Activated T-cell treated with anti-CD3 and anti-CD28 coated beads for 4 hours (primary cell): ENCODE measurements around the gene NECTIN1.

Experiments used
- DNase-seq: peaks from one replicate; pipeline ENCODE4 v3.0.0-alpha.2; 2020

NECTIN1 gene

DNA sequence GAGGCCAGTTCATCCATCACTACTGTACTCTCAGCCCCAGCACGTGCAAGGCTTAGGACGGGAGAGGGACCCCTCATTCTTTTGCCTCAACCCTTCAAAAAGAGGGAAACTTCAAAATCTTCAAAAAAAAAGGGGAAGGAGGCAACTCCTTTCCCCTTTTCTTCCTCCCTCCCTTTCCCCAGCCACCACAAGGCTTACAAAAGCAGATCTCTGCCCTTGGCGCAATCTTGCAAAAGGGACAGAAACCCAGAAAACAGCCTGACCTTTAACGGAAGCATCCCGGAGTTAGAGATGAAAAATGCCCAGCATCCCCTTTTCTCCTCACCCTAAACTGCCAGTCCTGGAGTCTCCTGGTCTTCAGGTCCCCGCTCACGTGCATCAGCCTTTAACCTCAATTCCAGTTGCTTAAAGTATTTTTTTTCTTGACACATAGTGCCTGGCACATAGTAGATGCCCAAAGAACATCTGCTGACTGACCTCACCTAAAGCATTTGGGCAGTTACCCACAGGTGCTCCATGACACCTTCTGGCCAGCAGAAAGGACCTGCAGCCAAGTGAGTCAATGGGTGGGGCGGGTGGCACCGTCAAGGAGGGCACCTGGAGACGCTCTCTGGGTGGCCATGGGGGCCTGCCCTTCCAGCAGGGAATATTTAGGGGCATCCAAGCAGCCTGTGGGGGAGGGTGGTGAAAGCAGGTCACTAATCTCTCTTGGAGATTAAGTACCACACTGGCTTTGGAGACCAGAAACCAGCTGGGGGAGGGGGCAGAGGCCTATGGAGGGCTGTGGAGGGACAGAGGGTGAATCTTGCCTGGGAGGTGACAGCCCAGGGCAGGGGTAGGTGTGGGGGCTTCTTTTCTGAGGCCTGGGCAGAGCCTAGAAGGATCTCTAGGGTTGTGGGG, 16.3 kb downstream of the NECTIN1 start:
- DNase-seq: no peak

DNA sequence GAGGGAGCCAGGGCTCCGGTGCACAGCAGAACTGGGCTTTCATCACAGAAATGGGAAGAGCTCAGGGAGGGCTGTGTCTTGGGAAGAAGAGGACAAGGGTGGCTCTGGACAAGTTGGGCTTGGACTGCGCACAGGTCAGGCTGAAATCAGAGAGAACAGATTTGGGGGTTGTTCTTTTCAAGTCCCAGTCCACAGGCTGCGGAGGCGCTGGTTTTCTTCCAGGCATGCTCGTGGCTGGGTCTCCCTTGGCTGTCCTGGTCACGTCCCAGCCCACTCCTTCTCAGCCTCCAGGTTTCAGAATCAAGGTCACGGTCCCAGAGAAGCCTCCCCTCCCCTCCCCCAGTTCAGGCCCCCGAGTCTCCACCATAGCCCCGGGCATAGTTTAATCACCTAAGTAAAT, 17.0 kb downstream of the NECTIN1 start:
- no peak for DNase-seq

DNA sequence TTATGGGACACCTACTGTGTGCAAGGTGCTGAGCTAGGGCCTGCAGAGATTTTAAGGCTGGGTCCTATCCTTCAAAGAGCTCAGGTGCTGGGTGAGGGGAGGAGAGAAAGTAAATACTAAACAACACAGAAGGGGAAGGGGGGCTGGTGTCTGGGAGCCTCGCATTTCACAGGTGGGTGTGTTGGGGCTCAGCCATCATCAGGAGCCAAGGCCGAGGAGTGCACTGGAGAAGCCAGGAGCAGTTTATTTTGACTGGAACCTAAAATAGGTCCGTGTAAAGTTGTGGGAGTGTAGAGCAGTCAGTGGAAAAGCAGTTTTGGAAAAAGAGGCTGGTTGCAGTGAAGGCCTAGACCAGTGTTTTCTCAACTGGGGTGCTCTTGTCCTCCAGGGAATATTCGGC, 17.5 kb downstream of the NECTIN1 start:
- DNase-seq: no peak

DNA sequence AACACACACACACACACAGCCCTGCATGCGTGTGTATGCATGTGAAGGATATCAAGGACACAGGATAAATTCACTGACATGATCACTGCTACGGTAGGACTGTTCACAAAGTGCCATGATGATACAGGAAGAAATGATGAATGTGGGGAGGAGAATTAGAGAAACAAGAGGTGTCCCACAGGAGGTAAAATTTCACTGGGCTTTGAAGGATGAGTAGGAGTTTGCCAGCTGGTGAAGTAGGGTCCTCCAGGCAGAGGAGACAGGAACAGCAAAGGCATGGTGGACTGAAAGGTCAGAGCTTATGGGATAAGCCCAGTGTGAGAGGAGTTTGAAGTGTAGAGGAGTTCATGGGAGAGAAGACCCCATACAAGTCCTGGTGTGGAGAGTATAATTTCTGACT, 18.6 kb downstream of the NECTIN1 start:
- no peak for DNase-seq

DNA sequence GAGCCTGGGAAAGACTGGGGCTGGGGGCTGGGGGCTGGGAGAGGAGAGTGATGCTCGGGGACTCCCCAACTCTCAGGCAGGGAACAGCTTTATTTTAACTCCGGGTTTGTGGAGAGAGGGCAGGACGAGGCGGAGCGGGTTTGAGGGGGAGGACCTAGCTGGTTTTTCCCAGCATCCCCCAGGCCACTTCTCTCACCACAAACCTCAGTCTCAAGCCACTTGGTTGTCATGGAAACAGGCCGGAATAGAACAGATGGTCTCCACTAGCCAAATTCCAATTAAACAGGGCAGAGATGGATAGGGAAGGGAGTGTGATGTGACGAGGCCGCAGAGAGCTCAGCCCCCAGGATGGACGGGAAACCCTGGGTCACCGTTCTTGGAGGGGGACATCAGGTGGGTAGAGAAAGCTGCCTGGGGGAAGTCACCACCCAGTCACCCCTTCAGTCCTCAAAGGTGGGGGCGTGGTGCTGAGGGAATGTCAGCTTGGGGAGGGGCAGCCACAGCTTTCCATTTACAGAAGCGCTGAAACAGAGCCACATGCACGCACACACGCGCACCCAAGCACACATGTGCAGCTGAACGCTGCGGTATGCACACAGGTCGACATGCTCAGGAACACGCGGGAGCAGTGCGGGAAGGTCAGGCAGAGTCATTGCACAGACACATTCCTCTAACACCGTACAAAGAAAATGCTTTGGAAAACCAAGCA, 19.2 kb downstream of the NECTIN1 start:
- DNase-seq: no peak

DNA sequence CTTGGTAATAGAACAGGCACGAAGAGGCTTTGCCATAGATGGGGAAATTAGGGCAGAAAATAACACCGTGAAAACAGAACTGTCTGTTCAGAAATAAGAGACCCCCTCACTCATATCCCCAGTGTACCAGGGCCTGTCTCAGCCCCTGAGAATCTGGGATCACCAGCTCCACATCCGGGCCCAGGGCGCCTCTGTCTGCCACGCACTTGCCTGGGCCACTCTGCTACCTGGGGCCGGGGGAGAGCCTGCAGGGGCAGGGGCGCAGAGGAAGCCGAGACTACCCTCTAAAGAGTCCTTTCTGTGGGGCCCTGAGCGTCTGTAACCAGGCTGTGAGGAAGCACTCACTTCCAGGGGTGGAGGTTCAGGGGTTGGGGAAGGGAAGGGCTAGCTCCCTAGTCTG, 19.8 kb downstream of the NECTIN1 start:
- DNase-seq: no peak

DNA sequence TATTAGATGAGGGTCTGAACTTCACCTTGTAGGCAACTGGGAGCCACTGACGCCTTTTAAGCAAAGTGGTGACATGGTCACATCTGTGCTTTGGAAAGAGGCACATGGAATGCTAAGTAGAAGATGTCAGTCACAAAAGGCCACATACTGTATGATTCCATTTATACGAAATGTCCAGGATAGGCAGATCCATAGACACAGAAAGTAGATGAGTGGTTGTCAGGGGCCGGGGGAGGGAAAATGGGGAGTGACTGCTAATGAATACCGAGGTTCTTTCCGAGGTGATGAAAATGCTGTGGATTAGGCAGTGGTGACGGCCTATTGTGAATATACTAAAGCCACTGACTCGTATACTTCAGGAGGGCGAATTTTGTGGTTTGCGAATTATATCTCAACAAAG, 20.6 kb downstream of the NECTIN1 start:
- DNase-seq: no peak

DNA sequence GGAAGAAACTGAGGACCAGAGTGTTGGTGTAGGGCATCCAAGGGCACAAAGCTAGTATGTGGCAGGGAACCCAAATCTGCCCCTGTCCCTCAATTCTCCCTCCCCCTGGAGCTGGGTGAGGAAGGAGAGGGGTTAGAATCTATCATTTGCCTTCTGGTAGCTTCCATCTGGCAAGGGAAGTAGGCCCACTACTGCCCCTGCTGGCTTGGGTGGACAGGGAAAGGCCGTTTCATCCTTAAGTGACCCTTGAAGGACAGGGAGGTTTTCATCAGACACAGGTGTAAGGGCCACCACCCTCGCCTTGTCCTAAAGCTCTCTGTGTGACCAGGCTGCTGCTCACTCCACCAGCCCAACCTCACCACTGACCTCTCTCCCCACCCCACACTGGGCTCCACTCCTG, 22.1 kb downstream of the NECTIN1 start:
- no peak for DNase-seq

DNA sequence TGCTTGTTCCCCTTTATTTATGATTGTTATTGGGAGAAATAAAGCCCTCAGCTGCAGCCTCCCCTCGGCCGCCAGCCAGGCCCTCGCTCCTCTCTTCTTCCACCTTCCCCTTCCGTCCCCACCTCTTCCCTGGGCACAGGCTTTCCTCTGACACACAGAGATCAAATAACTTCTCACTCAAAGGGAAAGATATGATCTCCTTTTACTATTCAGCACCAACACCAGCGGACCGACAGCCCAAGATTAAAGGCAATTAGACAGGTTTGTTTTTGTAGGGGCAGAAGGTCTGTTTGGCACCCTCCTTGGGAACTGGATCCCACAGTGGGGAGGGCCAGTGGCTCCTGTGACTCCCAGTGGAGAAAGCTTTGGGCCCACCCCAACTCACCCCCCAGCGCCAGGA, 23.0 kb downstream of the NECTIN1 start:
- no peak for DNase-seq

DNA sequence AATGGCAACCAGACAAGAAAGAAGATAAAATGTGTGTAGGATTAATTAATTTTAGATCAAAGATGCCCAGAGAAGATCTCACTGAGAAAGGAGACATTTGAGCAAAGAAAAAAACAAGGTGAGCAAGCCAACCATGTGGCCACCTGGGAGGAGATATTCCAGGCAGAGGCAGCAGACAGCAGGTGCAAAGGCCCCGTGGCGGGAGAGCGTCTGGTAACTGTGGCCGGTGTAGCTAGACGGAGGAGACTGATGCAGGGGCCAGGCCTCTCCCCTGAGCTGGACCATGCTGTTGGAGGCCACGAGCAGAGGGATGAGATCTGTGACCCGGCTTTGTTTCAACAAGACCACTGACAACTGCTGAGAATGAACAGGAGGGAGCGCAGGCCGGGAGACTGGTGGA, 23.6 kb downstream of the NECTIN1 start:
- no peak for DNase-seq

DNA sequence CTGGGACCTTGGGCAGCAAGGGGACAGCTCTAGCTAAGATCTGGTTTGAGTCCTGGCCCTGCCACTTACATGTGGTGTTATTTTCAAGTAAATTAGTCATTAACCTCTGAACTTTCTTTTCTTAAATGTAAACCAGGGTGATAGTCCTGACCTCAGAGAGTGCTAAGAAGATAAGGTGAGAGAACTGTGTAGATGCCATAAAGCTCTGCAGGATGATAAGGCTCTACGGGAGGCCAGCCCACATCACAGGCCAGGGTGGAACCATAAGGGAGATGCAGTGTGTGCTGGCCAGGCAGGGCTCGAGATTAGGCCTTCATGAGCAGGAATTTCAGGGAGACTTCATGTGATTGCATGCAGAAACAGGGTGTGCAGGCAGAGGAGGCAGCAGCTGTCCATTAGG, 24.2 kb downstream of the NECTIN1 start:
- no peak for DNase-seq

DNA sequence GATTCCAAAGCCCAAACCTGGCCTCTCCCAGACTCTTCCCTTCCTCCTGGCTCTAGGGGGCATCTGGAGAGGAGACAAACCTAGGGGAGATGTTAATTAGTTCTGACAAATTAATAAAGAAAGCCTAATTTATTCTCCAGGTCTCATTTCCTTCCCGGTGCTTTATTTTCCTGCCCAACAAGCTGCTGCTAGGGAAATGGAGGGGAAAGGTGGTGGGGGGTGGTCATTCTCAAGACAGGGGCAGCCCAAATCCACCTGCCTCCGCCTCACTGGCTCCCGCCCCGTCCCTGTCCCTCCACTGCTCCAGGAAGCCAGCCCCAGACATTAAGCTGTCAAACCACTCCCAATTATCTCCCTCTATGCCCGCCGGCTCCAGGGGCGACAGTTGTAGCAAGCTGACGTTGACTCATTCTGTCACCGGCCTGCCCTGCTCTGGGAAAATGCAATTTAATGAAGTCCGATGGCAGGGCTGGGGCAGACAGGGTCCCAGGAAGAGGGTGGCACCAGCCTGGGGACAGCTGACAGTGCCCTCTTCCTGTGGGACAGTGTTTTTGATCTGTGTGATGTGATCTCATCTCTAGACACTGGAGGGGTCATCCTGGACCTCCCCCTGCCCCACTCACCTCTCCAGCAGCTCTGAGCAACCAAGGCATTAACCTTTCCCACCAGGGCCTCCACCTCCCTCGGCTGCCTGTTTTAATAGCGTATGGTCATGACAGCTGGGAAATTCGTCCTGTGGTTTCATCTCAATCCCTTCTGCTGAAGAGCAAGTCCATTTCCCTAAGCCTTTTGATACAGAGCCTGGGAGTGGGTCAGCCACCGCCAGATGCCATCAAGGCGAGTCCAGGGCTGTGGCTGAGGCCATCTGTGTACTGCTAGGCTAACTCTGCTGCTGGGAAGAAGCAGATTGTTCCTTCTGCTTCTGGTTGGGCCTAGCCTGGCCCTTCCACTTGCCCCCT, 27.1 kb downstream of the NECTIN1 start:
- DNase-seq: no peak

DNA sequence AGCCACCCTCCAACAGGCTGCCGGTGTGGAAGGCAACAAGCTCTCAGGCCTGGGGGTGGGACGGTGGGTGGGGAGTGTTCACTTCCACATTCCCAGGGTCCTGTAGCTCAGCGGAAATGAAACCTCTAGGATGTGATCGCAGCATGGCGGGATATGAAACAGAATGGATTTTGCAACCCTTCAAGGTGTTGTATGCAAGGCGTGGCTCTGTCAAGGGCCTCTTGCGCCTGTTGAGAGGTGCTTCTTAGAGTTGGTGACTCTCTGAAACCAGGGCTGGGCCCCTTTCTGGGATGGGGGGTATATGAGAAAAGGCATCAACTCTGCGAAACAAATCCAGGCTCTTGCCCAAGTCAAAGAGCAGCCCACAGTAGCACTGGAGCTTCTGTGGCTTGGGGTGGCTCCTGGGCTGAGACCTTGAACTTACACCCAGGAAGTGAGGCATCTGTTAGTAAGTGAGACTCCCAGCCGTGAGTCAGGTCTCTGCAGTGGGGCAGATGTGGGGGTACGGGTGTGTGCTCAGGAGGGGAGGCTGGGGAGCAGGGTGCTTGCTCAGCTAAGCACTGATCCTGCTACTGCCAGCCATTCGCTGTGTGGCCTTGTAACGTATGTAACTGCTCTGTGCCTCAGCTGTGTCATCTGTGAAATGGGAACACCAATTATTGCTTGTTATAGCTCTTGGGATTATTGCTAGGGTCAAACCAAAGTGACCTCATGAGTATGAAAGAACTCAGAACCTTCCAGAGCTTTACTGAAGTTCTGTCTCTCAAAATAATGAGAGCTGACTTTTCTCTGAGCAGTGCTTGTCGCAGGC, 28.3 kb downstream of the NECTIN1 start:
- no peak for DNase-seq

DNA sequence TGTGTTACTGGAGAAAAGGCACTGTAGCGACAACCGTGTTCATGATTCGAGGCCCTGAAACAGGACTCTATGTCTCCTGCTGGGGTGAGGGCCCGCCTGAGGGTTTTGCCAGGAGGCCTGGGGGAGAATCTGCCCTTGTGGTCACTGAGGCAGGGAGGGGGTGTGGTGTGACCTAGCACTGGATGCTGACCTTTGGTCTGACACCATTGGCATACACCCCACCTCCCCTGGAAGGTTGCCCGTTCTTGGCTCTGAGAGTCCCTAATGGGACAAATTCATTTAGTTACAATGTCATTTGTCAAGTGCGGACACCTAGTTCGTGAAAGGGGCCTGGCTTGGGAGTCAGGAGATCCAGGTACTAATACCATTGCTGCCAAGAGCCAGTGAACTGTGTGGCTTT, 29.0 kb downstream of the NECTIN1 start:
- no peak for DNase-seq

DNA sequence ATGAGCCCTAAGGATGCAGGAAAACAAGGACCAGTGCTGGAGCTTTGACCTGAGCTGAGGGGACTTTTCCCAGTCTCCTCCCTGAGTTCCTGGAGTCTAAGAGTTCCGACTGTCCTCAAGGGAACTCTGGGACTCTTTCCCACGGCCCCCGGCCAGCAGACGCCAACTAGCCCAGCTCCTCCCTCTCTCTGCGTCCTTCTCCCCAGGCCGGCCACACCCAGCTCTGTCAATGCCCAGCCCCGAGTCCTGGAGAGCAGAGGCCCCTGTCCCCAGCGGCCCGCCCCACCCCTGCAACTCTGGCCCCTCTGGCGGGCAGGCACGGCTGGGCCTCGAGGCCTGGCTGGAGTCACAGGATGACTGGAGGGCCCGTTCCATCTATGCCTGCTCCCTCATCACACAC, 29.8 kb downstream of the NECTIN1 start:
- no peak for DNase-seq

DNA sequence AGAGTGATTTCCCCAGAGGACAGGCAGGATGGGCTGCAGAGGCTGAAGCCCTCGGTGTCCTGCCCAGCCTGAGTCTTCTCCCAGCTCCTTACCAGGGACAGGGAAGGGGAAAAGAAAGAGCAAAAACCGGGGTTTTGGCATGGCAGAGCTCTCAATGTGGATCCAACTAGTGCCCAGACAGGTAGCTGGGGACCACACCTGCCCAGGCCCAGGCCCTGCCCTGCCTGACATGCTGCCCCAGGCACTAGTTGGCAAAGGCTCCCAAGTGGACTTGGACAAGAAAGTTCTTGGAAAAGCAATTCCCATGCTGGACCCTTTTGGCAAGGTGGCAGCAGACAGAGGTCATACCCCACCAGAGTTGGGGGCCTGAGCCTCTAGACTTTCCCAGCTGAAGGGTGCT, 31.1 kb downstream of the NECTIN1 start:
- DNase-seq: no peak

DNA sequence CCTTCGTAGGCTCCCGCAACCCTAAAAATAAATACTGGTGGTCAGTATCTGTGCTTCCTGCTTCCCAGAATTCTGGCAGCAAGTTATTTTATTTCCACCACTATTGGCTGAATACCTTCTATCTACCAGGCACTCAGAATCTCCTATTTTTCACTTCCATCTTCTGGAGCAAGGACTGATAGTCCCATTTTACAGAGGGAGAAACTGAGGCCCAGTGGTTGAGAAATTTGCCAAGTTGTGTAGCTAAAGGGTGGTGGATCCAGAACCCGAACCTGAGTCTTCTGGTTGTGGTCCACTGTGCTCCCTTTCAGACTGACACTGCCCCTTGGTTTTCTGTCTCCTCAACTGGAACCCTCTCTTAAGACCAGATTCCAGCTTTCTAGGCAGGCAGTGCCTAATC, 31.6 kb downstream of the NECTIN1 start:
- no peak for DNase-seq

DNA sequence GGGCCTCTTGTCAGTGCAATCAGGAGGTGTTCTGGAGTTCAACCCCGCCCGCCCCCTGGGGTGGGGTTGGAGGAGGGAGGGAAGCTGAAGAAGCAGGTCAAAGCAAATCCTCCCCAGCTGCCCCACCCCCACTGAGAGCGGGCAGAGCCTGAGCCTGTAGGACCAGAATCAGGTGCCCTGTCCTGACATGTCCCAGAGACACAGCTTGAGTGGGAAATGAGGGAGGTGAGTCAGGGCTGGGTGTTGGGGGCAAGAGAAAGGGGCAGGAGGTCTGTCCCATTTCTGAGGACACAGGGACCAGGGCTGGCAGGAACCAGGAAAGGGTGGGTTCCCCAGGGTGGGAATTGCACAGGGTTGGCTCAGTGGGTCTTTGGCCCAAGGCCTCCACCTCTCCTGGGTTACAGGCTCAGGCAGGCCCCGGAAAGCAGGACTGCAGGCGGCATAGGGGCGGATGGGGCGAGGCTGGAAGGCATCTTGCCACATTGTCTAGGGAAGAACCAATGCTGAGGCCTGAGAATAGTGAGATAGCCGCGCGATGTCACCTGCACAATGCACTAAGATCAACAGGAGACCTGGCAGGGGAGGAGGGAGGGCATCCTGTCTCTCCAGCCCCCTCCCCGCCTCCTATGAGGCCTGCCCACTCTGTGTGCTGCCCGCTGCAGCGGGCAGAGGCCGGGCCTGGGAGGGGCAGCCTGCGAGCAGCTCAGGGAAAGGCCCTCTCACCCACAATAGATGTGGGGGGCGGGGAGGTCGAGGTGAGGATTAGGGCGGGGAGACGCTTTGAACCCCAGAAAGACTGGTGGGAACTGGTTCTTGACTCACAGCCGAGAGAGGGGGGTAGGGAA, 32.4 kb downstream of the NECTIN1 start:
- no peak for DNase-seq

DNA sequence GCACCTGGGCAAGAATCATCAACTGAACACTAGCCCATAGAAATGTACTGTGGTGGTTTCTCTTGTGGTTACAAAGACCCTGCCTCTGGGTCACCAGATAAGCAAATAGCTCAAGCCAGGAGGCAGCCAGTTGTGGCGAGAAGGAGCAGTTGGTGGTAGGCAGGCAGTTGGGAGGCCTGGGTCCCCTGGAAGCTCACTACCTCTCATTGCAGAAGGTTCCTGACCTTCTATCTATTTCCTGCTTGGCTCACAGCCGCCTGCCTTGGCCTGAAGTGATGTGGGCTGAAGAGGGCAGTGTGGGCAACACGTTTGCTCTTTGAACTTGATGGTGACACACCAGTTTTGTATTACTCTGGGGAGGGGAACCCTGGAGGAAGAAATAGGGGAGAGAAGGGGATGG, 34.7 kb downstream of the NECTIN1 start:
- DNase-seq: no peak

DNA sequence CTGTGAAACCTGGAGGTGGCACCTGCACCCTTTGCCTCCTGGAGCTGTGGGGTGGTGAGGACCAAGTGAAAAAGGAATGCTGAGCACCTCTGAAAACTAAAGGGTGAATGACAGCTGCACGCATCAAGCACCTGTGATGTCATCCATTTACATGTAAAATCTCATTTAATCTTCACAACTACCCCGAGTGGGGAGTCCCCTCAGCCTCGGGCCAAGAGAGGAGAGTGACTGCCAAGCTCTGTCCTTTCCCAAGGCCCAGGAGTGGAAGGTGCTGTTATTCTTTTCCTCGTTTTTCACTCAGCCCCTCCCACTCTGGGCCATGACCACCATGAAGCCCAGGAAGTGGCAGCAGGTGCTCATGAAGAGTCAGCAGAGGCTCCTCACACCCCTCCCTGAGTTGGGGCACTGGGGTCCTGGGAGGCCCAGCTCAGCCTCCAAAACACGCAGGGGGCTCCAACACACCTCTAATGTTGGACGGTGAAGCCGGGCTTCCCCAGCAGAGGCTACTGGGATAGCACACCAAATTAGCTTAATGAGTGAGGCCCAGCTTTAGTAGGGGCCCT, 35.7 kb downstream of the NECTIN1 start:
- DNase-seq: no peak

DNA sequence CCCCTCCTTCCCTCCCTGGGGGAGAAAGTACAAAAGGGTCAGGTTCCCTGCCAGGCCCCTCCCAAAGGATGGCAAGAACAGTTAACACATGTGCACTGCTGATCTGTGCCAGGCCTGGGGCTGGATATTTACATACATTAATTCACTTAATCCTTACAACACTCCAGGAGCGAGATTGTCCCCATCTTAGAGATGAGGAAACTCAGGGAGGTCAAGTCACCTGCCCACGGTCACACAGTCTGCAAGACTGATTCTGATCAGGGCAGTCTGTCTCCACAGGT, 36.5 kb downstream of the NECTIN1 start:
- DNase-seq: no peak
